Thymus (tissue), 11 donors: Measurements from ENCODE around the gene ZYX. TPM values are rescaled to one million over a fixed set of nuclear protein-coding genes. Genes with fewer than 3 reads are reported as not detected.
"Not testable (repeated sequence)": the region's sequence is repeated elsewhere in the genome, so short reads cannot be mapped to it uniquely, and the experiment has no call there.

ENCODE experiments used
- DNase-seq, 9 donors: peaks; one replicate each; pipeline ENCODE4 v3.0.0-alpha.2; 2013; ENCODE audit warnings: low spot score in 9 of 9, low read depth in 6 of 9, missing footprints in 1 of 9
- H3K27ac ChIP-seq, 2 donors: one replicate each; pipeline ENCODE4 v1.5.1; 2013; ENCODE audit warnings: control low read depth in 1 of 2, low read depth in 1 of 2, low read length in 1 of 2, mild to moderate bottlenecking in 1 of 2, moderate library complexity in 1 of 2
- H3K27me3 ChIP-seq, 2 donors: one replicate each; pipeline ENCODE4 v1.5.1; 2013; ENCODE audit warnings: low read length in 1 of 2; ENCODE audit not compliant: control insufficient read depth in 2 of 2, insufficient read depth in 1 of 2
- H3K36me3 ChIP-seq, 2 donors: one replicate each; pipeline ENCODE4 v1.5.1; 2013; ENCODE audit warnings: low read length in 1 of 2, mild to moderate bottlenecking in 1 of 2, moderate library complexity in 1 of 2; ENCODE audit not compliant: control insufficient read depth in 2 of 2, insufficient read depth in 2 of 2
- H3K4me1 ChIP-seq, 2 donors: one replicate each; pipeline ENCODE4 v1.5.1; 2013; ENCODE audit warnings: low read length in 2 of 2; ENCODE audit not compliant: control insufficient read depth in 2 of 2, insufficient read depth in 2 of 2
- H3K4me3 ChIP-seq, 2 donors: one replicate each; pipeline ENCODE4 v1.5.1; 2013; ENCODE audit warnings: low read length in 2 of 2, control low read depth in 1 of 2, mild to moderate bottlenecking in 1 of 2
- H3K9me3 ChIP-seq, 2 donors: one replicate each; pipeline ENCODE4 v1.5.1; 2013; ENCODE audit warnings: low read length in 1 of 2, mild to moderate bottlenecking in 1 of 2; ENCODE audit not compliant: control insufficient read depth in 2 of 2, insufficient read depth in 1 of 2
- WGBS: extraction: QIAGEN DNeasy Blood & Tissue Kit; methylation state at CpG from one replicate; pipeline ENCODE4 v1.1.7; 2013; 5-methylcytosine and 5-hydroxymethylcytosine counted together
- polyA plus RNA-seq: library from polyadenylated mRNA; stranded (reverse); fragments of 200-250 nt; gene quantifications from one replicate; pipeline ENCODE4 v1.2.3, GENCODE V29; 2013
- total RNA-seq: library from RNA; stranded (reverse); fragments of 120-200 nt; gene quantifications from one replicate; pipeline ENCODE4 v1.2.4, GENCODE V29; 2013
- donor health status: healthy.

Gene ZYX
- total and polyA plus RNA-seq, 2 donors = 16.8 to 113 TPM

DNA sequence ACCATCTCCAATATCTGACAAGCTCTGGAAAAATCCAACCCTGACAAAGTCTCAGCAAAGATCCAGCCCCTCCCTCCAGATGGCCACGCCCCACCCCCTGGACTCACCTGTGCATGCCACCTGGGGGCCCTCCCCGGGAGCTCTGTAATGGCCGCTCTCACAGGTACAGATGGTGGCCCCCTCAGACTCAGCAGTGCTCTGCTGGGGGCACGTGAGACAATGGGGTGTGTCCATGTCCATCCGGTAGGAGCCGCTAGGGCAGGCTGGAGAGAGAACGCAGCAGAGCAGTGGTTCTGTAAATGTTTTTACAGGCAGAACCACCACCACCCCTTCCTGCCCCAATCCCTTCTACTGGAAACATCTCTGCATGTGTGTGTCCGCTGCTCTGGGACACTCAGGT, 18.0 kb downstream of the ZYX start:
- H3K4me1 ChIP-seq = no peaks in the 10 kb centered on the region

DNA sequence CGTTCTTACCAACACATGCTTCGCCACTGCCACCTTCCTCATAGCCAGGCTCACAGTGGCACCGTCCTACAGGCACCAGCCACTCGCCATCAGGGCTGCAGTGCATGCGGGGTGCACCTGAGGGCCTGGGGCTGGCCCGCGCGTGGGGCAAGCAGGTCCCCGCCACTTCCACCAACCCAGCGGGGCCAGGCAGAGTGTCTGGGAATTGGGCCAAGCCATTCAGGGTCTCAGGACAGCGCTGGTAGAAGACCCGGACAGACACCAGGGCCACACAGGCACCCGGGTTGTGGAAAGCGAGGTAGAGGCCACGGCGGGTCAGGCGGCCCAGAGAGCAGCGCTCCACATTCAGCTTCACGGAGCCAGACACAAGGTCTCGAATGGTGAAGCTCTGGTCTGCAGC, 18.5 kb downstream of the ZYX start:
- H3K4me1 ChIP-seq = no peaks in the 10 kb centered on the region
- H3K4me3 ChIP-seq = no peak overlapping the region
- peaks cover 0 to 57% of the 10 kb centered on the region in 2 donors for H3K36me3 ChIP-seq
- H3K27me3 ChIP-seq = no peaks in the 10 kb centered on the region
- DNase-seq = no peak
- no peak overlapping the region for H3K27ac ChIP-seq
- WGBS = 96% methylated on average over 20 of the region's 20 CpGs
- no peaks in the 10 kb centered on the region for H3K9me3 ChIP-seq

More for the DNA sequence above, 18.0 kb downstream of the ZYX start:
- Histone ChIP-seq H3K4me3 (no peak overlapping the region), H3K27me3 (no peaks in the 10 kb centered on the region), H3K9me3 (no peaks in the 10 kb centered on the region), H3K27ac (no peak overlapping the region), H3K36me3 (peaks cover 0 to 59% of the 10 kb centered on the region in 2 donors)
- WGBS = 95% methylated on average over 8 of the region's 8 CpGs
- no peak for DNase-seq

DNA sequence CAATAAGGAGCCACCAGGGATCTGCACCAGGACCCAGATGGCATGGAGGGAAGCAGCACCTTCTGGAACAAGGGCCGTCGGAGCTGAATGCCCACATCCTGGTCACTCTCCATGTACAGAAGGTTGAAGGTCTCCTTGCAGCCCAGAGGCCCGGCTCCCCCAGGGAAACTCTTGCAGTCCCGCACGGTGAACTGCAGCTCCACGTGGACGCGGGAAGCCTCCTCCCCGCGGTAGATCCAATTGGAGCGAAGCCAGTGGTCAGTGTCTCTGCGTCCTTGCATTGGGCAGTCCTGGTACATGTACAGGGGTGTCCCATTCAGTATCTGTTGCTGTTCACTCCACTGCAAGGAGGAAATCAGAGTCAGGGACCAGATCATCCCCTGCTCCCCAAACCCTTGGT, 20.1 kb downstream of the ZYX start:
- H3K9me3 ChIP-seq = no peaks in the 10 kb centered on the region
- no peaks in the 10 kb centered on the region for H3K27me3 ChIP-seq
- H3K36me3 ChIP-seq = peaks cover 0 to 41% of the 10 kb centered on the region in 2 donors
- 98% methylated on average over 12 of the region's 12 CpGs for WGBS
- H3K27ac ChIP-seq = no peak overlapping the region
- no peak overlapping the region for H3K4me3 ChIP-seq
- no peak for DNase-seq
- peaks cover 0 to 14% of the 10 kb centered on the region in 2 donors for H3K4me1 ChIP-seq

DNA sequence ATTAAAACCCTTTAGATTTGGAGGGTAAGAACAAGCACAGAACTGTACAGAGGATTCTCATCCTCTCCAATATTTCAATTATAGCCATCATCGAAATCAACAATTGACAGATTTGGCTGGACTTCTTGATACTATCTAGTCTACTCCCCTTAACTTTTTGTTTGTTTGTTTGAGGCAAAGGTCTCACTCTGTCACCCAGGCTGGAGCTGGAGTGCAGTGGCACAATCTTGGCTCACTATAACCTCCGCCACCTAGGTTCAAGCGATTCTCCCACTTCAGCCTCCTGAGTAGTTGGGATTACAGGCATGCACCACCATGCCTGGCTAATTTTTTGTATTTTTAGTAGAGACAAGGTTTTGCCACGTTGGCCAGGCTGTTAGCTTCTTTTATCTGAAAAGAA, 21.1 kb downstream of the ZYX start:
- H3K9me3 ChIP-seq, H3K27me3 ChIP-seq, DNase-seq, H3K27ac ChIP-seq, H3K4me3 ChIP-seq: not testable (repeated sequence)
- 93% methylated on average over 4 of the region's 4 CpGs for WGBS
- peaks cover under 1 to 24% of the 10 kb centered on the region in 2 donors for H3K4me1 ChIP-seq
- peaks cover 0 to 34% of the 10 kb centered on the region in 2 donors for H3K36me3 ChIP-seq

DNA sequence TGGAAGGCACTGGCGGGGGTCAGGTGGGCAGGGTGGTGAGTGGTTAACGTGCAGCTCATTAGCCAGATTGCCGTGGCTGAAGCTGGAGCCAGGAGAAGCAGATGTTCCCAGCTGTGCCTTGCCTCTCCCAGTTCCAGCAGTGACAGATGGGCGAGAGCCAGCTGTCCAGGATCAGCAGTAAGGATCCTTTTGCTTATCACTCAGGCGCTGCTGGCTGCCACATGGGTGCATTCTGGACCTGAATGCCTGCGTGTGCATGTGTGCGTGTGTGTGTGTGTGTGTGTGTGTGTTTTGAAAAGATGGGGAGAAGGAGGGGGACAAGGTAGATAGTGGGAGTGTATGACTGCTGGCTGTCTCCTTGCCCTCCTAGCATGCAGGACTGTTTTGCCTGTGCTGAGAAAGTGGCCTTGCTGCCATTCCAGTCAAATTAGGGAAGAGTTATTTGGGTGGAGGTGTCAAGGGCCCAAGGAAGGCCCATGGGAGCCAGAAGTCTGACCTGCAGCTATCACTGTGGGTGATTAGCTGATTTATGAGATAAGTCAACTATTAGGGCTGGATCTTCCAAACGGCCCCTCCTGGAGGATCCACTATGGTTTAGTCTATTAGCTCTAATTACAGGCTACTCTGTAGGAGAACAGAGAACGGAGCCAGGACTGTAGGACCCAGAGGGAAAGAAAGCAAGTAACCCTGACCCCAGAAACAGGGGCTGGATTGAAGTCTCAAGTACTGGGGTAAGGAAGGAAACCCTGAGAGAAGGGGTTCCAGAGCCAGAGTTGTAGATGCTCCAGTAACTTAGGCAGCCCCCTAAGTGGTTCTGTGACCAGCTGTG, 24.2 kb downstream of the ZYX start:
- WGBS = 86% methylated on average over 9 of the region's 9 CpGs
- no peaks in the 10 kb centered on the region for H3K9me3 ChIP-seq
- no peak overlapping the region for H3K27ac ChIP-seq
- no peak overlapping the region for H3K4me3 ChIP-seq
- no peak for DNase-seq
- no peaks in the 10 kb centered on the region for H3K27me3 ChIP-seq
- peaks cover 20 to 49% of the 10 kb centered on the region in 2 donors for H3K4me1 ChIP-seq
- peaks cover 0 to 7% of the 10 kb centered on the region in 2 donors for H3K36me3 ChIP-seq

DNA sequence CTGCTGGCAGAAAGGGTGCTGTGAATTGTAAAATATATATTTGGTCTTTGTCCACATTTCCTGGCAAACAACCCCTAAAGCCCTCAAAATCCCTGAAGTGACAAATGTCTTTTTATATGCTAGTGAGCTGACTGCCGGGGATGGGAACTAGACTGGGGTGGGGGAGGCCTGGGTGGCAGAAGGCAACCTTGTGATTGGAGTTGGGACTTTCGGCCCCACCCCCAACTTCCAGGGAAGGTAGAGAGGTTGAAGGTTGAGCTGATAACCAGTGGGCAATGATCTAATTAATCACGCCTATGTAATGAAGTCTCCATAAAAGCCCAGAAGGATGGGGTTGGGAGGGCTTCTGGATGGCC, 24.8 kb downstream of the ZYX start:
- H3K9me3 ChIP-seq = no peaks in the 10 kb centered on the region
- DNase-seq = no peak
- peaks cover 20 to 53% of the 10 kb centered on the region in 2 donors for H3K4me1 ChIP-seq
- H3K27ac ChIP-seq = no peak overlapping the region
- H3K4me3 ChIP-seq = no peak overlapping the region
- WGBS = 93% methylated on average over 3 of the region's 3 CpGs
- H3K27me3 ChIP-seq = no peaks in the 10 kb centered on the region
- peaks cover 0 to 7% of the 10 kb centered on the region in 2 donors for H3K36me3 ChIP-seq

DNA sequence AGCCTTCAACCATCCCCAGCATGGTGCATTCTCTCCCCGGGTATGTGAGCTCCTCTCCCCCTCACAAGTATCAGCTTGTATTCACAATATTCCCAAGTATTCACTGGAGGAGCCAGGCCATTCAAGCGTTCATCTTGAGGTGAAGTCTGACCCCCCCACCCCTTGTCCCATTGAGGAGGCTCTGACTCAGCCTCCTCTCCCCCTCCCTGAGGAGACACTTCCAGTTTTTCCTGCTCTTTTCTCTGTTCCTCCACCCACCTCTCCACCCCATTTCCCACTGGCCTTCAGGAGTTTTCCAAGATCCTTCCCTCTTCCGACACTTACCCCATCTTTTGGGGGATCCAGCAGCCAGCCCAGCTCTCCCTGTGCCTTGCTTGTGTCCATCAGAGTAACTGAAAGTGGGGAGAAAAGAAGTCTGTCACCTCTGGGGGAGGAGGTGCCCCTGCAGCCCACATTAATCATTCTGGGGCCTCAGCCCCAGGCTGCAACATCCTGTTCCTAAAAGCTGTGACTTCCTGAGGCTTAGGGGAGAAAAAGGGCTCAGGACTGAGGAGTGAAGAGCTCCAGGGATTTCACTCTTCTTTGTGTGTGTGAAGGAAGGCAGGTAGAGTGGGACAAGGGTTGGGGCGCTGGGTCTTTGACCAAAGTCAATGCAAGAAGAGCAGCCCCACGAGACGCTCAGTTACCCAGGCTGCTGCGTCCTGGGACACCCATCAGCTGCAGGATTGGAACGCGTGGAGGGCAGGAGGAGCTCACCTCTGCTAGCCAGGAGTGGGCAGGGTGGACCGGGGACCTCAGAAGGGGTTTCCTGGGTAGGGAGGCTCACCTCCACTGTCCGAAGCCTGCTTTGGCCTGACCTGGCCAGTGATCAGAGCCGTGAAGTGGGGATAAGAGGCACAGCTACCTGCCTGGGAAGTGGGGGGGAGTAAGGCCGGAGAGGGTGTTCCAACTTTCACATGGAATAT, 26.4 kb downstream of the ZYX start:
- Histone ChIP-seq H3K27me3 (no peaks in the 10 kb centered on the region), H3K27ac (peak overlapping the region; percentile 15 to 32), H3K4me1 (peaks cover 20 to 53% of the 10 kb centered on the region in 2 donors), H3K4me3 (peak overlapping the region; percentile 45 to 60), H3K9me3 (no peaks in the 10 kb centered on the region), H3K36me3 (no peaks in the 10 kb centered on the region)
- DNase-seq = peak in 7 of 9 donors; percentile 44 to 86 (median 58)
- whole genome bisulfite sequencing = 24% methylated on average over 13 of the region's 13 CpGs

DNA sequence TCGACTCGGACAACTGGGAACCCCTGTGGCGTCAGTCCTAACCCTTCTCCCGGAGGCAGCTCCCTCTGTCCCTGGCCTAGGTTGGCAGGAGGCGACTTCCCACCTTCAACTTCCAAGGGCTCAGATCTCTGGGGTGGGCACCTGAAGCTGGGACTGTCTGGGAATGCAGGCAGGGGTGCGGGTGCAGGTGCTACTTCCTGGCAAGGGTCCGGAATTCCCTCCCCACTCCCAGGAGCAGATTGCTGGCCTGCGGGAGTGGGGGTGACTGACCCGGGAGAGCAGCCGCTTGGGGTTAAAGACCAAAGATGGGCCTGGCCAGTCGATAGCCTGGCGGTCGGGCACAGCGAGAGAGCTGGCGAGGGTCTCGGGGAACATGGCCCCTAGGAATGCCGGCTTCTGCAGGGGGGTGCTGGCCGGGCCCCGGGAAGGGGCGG, 27.1 kb downstream of the ZYX start:
- H3K27ac ChIP-seq = peak overlapping the region in 1 of 2 donors; percentile 15
- H3K9me3 ChIP-seq = no peaks in the 10 kb centered on the region
- H3K36me3 ChIP-seq = no peaks in the 10 kb centered on the region
- WGBS = 7% methylated on average over 20 of the region's 20 CpGs
- peak in 2 of 9 donors; percentile 19 to 22 for DNase-seq
- H3K27me3 ChIP-seq = no peaks in the 10 kb centered on the region
- H3K4me3 ChIP-seq = peak overlapping the region; percentile 45 to 60
- peaks cover 20 to 53% of the 10 kb centered on the region in 2 donors for H3K4me1 ChIP-seq
